NOMO-1 (cell line): ENCODE measurements around the gene TMEM266.
A peak's percentile ranks its signal among the peaks of the same experiment; 100 is the strongest.

ENCODE experiments used
- DNase-seq, 2 experiments: peaks; one replicate each; lab custom pipeline; 2025; ENCODE audit not compliant: unreplicated experiment in 2 of 2; lab: John Stamatoyannopoulos, UW

The TMEM266 gene

DNA sequence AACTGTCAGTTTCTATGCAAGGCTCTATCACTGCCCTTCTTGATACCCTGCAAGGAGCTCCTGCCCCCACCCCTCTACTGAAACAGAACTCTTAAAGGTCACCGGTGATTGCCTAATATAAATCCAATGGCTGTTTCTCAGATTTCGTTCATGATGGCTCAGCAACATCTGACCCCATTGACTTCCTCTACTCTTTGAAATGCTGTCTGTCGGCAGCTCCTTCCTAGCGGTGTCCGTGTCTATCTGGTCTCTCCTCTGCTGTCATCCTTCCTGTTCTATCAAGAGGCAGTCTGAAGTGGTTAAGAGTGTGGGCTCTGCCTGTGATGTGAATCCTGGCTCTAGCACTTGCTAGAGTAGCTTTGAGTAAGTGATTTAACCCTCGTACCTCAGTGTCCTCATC is 5.5 kb downstream of the TMEM266 start:
- peak; percentile 64 to 74 for DNase-seq

DNA sequence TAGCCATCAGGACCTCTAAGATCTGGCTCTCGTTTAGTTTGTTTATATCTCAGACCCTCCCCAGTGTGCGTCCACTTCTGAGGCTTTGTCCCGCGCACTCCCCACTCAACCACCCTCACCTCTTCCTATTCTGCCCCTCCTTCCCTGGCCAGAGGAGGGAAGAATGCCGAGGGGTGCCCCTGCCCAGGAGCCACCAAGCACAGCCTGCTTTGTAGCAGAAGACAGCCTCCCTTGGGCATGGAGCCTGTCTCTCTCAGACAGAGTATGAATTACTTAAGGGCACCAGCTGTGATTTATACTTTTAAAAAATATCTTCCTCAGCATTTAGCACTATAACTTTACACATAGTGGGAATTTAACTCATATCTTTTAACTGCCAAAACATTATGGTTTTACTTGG is 6.0 kb downstream of the TMEM266 start:
- no peak for DNase-seq

DNA sequence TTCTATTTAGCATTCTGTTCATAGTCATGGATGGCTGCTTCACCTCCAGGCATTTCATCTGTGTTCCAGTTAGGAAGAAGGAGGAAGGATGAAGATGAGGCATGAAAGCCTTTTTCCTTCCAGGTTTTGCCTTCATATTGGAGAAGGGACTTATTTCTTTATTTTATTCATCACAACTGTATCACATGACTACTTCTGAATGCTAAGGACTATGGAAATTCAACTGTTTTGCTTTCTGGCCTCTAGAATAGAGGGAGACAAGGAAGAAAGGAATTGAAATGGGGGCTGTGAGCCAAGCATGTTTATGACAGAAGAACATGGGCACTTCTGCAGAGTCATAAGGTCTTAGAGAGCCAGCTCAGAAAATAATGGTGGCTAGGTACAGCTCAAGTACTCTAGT is 10.4 kb downstream of the TMEM266 start:
- no peak for DNase-seq

DNA sequence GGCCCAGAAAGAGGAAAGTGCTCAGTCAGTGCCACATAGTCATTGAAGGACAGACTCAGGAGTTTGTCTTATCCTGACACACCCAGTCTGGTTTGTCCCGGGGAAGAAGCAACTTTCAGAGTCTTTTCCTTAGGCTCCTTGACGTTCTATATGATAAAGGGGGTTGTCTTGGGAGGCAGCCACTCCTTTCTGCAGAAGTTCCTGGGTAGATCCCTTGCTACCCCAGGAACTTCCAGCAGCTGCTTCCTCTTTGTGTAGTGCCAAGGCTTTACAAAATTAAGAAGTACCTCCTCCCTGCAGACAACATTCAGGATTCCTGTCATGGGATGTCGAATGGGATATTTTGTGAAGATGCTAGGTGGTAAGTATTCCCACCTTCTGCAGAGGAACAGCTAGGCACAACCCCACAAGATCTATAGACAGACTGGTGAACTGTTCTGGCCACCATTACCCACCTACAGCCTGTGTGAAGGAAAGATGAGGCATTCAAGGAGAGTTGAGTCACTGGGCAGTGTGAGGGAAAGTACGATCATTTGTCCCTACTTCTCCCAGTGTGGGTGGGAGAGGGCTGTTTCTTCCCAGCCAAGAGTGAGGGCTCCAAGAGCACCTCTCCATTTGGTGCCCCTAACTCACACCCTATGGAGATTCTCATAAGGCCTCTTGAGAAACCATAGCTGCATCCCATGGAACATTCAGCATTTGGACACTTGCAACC is 11.3 kb downstream of the TMEM266 start:
- no peak for DNase-seq

DNA sequence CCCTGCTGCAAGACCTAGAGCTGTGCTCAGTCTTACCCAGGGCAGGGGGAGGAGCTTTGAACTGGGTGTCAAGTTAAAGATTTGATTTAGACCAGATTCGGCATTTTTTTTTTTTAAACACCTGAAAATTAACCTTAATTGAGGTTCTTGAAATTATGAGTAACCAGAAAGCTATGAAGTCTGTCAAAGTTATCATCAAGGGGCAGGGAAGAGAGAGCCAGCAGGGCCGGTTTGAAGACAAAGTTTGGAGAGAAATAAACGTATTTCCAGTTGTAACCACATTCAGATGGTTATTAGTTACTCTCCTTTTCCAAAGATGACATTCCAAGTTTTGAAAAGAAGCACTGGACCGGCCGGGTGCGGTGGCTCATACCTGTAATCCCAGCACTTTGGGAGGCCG is 12.0 kb downstream of the TMEM266 start:
- DNase-seq = no peak

DNA sequence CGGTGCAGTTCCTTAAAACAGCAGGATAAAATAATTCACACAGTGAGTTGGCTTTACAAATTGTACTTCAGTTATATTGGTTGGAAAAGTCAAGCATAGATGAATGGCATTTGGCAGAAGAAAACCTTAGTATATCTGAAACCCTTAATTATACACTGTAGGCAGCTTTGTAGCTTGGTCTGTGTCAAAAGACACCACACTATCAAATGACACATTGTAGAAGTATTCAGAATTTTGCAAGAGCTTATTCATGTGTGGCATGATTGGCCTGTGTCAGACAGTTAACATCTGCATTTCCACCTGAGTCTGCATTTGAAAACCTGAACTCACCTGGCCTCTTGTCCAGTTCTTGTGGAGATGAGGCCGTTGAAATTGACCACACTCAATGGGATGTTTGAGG is 13.8 kb downstream of the TMEM266 start:
- DNase-seq = no peak

DNA sequence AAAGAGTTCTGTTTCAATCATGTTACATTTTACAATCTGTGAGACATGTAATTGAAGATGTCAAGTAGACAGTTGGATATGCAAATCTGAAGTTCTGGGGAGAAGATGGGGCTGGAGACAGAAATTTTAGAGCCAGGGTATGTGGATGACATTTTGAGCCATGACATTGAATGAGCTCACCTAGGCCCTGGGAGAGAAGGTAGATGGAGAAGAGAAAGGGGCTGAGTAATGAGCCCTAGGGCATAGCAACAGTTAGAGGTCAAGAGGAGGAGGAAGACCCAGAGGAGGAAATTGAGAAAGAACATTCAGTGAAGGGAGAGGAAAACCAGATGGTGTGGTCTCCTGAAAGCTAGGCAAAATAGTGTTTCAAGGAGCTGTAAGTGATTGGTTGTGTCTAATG is 15.3 kb downstream of the TMEM266 start:
- peak in 1 of 2 experiments; percentile 12 for DNase-seq

DNA sequence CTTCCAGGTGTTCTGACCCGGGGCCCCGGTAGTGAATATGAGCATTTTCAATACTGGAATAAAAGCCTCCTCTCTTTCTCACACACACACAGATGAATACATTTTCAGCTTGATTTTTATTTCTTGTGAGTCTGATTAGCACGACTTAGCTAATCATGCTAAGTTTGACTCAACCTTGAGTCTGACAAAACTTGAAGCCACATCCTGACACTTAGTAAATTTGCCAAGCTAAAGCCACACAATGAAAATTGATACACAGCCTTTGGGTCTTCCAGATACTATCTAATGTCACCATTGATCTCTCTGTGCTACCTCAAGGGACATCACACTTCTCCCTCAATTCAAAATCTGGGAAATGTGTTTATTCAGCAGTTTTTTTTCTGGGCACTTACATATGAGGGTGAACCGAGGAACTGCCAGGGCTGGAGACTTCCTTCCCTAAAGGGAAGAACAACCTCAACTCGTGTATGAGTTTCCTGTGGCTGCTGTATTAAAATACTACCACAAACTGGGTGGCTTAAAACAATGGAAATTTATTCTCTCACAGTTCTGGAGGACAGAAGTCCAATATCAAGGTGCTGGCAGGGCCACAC is 18.6 kb downstream of the TMEM266 start:
- DNase-seq = peak in 1 of 2 experiments; percentile 14

DNA sequence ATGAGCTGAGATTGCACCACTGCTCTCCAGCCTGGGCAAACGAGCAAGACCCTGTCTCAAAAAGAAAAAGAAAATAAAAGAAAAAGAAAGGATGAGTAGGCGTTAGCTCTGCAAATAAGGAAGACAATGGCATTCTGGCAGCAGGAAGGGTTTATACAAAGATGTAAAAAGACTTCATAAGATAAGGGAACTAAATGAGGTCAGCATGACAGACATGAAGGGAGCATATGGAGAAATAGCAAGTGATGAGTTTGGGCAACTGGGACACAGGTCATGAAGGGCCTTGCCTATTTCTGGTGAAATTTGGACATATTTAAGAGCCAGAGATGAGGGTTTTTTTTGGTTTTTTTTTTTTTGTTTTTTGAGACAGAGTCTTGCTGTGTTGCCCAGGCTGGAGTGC is 24.5 kb downstream of the TMEM266 start:
- DNase-seq = no peak

DNA sequence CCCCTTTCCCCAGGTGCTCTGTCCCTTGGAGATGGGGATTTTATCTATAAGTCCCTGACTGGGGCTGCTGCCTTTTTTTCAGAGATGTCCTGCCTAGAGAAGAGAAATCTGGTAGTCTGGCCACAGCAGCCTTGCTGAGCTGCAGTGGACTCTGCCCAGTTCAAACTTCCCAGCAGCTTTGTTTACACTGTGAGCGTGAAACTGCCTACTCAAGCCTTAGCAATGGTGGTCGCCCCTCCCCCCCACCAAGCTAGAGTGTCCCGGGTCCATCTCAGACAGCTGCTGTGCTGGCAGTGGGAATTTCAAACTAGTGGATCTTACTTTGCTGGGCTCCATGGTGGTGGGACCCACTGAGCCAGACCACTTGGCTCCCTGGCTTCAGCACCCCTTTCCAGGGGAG is 38.9 kb downstream of the TMEM266 start:
- no peak for DNase-seq

DNA sequence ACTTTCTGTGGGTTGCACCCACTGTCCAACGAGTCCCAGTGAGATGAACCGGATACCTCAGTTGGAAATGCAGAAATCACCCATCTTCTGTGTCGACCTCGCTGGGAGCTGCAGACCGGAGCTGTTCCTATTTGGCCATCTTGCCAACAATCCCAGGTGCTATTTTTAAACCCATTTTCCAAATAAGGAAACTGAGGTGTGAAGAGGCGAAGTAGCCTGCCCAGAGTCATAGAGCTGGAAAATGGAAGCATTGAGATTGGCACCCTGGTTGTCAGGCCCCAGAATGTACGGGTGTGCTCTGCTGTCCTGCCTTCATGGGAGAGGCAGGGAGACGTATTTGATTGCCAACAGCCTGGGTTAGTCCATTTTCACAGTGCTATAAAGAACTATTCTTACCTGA is 39.6 kb downstream of the TMEM266 start:
- DNase-seq = no peak

DNA sequence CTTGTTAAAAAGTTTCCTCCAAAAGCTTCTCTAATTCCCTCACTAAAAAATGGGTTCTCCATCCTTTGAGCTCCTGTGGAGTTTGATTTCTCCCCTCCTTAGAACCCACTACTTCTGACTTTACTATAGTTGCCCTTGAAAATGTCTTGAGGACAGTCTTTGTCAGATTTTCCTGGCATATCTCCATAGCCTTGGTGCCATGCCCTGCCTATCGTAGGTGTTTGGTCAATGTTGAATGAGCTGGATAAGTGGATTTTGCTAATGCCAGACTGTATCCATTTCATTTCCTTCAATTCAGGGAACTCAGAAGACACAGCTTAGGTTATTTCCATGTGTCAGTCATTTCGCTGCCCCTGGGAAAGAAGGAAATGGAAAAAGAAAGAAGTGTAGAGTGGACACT is 40.6 kb downstream of the TMEM266 start:
- no peak for DNase-seq

DNA sequence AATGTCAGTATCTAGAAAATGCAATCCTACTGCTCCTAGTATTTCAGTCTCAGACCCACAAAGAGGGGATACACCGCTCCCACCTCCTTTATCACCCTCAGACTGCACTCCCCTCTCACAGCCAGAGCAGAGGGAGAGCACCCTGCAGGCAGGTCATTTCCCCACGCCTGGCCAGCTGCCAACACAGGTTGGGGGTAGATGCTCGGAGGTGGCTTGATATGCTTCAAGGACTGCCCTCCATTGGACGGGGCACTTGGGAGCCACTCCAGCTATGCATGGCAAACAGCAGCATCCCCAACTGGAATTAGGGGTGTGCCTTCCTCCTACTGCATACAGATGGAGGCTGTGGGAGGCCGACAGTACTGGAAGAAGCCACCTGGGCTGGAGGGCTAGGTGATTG is 41.9 kb downstream of the TMEM266 start:
- no peak for DNase-seq

DNA sequence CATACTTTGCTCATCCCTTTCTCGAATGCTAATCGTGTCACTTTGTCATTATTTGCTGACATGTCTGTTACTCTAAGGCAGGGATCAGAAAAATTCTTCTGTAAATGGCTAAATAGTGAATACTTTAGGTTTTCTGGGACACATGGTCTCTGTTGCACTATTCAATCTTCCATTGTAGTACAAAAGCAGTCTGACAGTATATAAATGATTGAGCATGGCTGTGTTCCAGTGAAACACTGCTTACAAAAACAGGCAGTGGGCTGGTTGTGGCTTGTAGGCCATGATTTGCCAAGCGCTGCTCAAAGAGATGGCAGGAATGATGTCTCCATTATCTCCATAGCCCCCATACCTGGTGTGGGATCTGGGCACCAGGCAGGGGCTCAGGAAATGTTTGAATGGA is 45.6 kb downstream of the TMEM266 start:
- no peak for DNase-seq

DNA sequence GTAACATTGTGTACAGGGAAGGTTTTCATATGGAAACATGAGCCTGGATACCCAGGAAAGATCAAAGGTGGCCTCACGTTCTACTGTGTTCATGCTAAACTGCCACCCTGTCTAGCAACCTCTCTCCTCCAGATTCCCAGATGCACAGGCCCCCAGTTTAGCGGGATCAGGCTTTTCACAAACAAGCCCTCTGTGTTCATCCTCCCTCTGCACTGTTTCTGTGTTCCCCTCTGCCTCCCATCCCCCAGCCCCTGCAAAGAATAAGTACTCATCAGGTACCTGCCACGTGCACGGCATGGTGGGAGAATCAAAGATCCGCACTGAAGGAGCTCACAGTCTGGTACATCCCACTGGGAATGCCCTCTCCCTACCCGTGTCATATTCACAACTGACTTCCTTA is 46.1 kb downstream of the TMEM266 start:
- DNase-seq = no peak

DNA sequence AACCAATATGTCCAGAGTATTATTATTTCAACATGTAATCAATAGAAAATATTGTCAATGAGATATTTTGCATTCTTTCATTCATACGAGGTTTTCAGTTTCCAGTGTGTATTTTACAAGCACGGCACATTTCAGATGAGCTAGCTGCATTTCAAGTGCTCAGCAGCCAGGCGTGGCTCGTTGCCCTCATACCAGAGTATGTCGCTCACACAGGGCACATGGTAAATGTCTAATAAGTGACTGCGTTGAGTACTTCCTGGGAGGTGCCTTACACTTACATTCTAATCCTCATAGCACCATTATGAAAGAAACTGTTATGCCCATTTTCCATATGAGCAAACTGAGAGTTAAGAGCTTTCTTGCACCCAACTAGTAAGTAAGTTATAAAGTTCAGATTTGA is 47.4 kb downstream of the TMEM266 start:
- DNase-seq = no peak

DNA sequence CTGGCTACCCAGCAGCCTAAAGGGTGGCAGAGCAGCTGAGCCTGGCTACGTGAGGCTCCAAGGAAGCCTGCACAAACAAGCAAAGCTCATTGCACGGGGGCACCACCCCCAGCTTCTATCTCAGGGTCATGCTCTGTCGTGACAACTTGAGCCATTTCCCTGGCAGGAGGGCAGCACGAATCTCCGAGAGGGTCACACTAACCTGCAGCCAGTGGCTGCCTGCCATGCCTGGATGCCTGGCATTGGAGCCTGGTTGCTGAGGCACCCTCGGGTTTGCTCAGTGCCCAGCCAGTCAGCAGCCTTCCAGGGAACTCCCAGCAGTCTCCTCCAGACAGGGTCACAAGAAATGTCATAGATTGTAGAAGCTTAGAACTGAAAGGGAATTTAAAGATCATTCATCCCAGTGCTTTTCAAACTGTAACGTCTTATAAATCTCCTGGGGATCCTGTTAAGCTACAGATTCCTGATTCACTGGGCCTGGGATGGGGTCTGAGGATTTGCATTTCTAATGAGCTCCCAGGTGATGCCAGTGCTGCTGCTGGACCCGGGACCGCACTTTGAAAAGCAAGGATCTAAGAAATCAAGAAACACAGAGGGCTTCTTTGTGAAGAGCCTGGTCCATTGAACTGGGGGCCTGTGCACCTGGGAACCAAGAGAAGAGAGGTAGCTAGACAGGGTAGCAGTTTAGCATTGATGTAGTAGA is 48.4 kb downstream of the TMEM266 start:
- DNase-seq = no peak

DNA sequence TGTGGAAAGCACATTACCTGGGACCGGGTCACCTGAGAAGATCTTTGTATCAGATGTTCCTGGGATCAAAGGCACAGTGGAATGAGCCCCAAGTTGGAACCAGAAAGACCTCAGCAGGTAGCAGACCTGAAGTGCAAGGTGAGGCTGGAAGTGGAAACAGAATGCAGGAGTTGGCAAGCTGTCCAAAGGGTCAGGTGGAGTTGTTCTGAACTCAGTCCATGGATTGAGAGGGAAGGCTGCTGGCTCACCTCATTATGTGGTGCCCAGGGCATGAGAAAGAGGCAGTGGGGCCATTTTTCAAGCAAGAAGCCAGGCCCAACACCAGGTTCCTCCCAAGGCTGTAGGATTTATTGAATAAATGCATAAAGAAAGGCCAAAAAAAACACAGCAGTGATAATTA is 49.3 kb downstream of the TMEM266 start:
- no peak for DNase-seq

DNA sequence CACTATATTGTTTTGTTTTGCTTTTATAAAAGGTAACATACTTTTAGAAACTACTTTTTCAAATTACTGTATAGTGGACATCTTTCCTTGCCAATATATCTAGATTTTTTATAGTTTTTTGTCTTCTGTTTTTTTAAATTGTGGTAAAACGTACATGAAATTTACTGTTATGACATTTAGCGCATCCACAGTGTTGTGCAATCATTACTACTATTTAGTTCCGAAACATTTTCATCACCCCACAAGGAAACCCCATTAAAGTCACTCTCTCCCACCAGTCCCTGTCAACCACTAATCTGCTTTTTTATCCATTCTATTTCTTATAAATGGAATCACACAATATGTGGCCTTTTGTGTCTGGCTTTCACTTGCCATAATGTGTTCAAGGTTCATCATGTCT is 54.8 kb downstream of the TMEM266 start:
- peak in 1 of 2 experiments; percentile 16 for DNase-seq

DNA sequence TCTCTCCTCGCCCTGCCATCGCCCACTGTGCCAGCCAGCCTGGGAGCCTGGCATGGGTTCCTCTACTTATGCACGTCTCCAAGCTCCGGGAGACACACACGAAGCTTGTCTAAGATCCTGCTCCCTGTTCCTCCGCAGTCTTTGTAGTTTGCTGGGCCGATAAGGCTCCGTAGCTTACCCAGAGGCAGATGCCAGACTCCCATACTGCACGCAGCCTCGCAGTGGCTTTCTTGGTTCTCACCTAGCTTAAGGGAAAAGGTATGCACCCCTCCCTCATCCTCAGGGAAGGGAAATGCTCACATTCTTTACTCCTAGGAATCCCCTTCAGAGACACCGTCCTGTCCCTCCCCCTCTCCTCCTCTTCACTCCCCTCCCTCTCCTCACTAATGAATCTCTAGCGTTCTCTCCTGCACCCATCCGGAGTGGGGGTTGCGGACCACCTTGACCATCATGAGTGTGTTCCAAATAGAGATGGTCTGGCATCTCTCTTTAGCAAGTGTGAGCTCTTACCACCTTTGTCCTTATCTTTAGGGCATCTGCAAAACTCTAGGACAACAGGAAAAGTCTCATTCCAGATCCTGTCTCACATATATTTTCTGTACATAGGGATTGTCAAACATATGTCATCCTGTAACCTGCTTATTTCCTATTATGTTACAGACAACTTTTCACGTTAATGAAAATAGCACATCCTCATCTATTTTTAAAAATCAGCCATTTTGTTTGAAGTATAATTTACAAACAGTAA is 56.5 kb downstream of the TMEM266 start:
- DNase-seq = no peak

DNA sequence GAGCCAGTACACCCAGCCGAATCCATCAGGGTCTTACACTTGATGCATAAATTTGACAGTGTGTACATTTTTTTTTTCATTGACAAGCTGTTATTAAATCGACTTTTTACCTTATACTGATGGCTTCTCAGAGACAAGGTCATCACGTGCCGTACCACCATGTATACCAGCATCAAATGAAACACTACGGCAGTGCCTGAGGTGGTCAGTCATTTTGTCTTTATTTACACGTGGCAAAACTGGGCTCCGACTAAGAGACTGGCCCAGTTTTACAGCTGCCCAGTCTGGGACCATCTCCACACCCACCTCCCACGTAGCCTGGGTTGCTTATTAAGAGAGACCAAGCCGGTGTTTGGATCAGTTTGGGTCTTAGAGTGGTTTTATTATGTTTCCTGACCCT is 57.4 kb downstream of the TMEM266 start:
- no peak for DNase-seq

DNA sequence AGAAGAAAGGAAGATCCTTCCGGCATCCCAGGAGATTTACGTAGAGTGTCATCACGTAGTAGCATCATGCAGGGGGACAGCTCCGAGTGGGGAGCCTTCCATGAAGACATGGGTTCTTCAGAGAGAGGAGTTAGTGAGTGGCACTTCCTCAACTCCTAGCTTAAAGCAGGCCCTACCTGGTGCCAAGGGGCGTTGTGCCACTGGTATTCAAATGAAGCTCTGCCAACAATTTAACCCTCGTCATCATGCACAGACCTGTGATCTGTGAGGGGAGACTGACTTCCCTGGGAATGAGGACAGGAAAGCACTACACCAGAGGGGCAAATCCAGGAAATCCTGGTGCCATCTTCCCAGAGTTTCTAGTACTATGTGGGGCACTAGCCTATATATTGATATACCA is 59.0 kb downstream of the TMEM266 start:
- DNase-seq = no peak
